ENCODE results near the gene DAB1. TPM values are rescaled to one million over a fixed set of nuclear protein-coding genes. Genes with fewer than 3 reads are reported as not detected.

The DAB1 gene
- total RNA-seq, 3 donors from 2014 or later: 0.61 to 2.0 (median 0.92) TPM

DNA sequence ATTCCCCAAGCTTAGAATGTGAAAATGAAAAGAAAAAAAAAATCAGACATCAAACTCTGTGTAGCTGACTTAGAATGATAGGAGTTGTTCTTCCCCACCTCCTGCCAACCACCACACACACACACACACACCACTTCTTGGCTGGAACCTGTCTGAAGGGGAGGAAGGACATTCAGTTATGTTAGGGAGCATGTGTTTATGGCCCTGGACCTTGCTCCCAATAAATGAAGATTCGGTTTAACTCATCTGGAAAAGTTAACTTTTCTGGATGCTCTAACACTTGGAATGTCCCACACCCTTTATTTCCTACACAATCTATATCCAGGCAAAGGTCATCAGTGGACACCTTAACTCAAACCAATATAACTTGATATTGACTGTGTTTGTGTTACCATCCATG, 112.4 kb downstream of the DAB1 start:
- DNase-seq (peak in 2 of 3 donors; percentile 21 to 52), ATAC-seq (peak; percentile 85)
- H3K9me3 ChIP-seq: no peaks in the 10 kb centered on the region
- no peak overlapping the region for H3K4me3 ChIP-seq
- TF ChIP-seq CTCF (IDR thresholded peaks at IDR 0.05): no peak
- no peaks in the 10 kb centered on the region for H3K36me3 ChIP-seq (ENCODE audit: low read depth)
- intact Hi-C loops (cut with DNase I, micrococcal nuclease): no loop called here
- H3K4me1 ChIP-seq (ENCODE audit: low read depth): no peaks in the 10 kb centered on the region

GRCh38 chr1:57311006-57311405, 112.9 kb downstream of the DAB1 start:
- TF ChIP-seq CTCF (IDR thresholded peaks at IDR 0.05): no peak
- Histone ChIP-seq H3K36me3 (ENCODE audit: low read depth) (no peaks in the 10 kb centered on the region), H3K9me3 (no peaks in the 10 kb centered on the region), H3K4me1 (ENCODE audit: low read depth) (no peaks in the 10 kb centered on the region), H3K4me3 (no peak overlapping the region)
- ATAC-seq (peak; percentile 74), DNase-seq (peak in 1 of 3 donors; percentile 11)
- intact Hi-C loops (cut with DNase I, micrococcal nuclease): no loop called here

- intact Hi-C loops (cut with DNase I, micrococcal nuclease): no loop called here
- Histone ChIP-seq H3K9me3 (no peaks in the 10 kb centered on the region), H3K36me3 (ENCODE audit: low read depth) (no peaks in the 10 kb centered on the region), H3K4me3 (no peak overlapping the region), H3K4me1 (ENCODE audit: low read depth) (no peaks in the 10 kb centered on the region)
- DNase-seq (no peak), ATAC-seq (no peak)
- TF ChIP-seq CTCF (IDR thresholded peaks at IDR 0.05): no peak
Observed at GRCh38 chr1:57309630-57310029, 114.2 kb downstream of the DAB1 start.

DNA sequence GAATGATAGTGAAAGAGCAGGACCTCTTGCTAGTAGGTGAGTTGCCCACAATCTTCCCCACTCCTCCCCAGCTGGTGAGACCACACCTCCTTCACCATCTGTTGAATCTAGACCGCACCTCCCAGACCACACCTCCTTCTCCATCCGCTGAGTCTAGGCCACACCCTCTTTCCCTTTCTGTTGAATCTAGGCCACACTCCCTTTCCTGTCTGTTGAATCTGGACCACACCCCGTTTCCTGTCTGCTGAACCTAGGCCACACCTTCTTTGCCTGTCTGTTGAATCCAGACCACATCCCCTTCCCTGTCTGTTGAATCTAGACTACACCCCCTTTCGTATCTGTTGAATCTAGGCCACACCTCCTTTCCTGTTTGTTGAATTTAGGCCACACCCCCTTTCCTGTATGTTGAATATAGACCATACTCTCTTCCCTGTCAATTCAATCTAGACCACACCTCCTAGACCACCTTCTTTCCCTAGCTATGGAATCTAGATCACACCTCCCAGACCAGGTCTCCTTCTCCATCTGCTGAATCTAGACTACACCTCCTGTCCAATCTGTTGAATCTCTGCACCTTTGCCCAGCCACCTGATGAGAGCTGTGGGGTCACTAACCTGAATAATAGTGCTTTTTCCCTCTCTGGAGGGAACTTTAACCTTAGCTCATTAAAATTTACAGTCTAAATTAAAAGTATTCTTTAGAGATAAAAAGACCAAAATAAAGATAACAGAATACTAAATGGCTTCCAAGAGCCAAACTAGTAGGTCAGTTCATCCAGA, 116.3 kb downstream of the DAB1 start:
- H3K36me3 ChIP-seq (ENCODE audit: low read depth): no peaks in the 10 kb centered on the region
- H3K9me3 ChIP-seq: no peaks in the 10 kb centered on the region
- peak; percentile 85 for ATAC-seq
- peak; percentile 32 to 52 (median 46) for DNase-seq
- TF ChIP-seq CTCF (IDR thresholded peaks at IDR 0.05): no peak
- no peak overlapping the region for H3K4me3 ChIP-seq
- H3K4me1 ChIP-seq (ENCODE audit: low read depth): no peaks in the 10 kb centered on the region
- intact Hi-C loops (cut with DNase I, micrococcal nuclease): no loop called here

DNA sequence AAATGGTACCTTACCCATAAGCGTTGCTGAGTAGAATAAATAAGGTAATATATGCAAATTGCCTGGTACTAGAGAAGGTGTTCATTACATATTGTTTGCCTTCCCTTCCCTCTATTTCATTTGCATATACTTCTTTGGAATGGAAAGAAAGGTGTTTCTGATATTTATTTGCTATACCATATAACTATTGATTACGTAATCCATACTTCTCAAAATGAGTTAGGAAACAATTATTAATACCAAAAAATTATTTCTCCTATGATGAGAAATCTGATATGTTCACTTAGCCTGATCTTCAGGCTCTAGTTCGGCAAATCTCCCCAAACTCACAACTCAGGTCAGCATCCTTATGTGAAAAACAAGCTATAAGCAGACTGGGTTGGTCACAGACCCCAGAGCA, 119.3 kb downstream of the DAB1 start:
- H3K36me3 ChIP-seq (ENCODE audit: low read depth): no peaks in the 10 kb centered on the region
- no peaks in the 10 kb centered on the region for H3K4me1 ChIP-seq (ENCODE audit: low read depth)
- intact Hi-C loops (cut with DNase I, micrococcal nuclease): no loop called here
- ATAC-seq: no peak
- no peak overlapping the region for H3K4me3 ChIP-seq
- DNase-seq: no peak
- TF ChIP-seq CTCF (IDR thresholded peaks at IDR 0.05): no peak
- no peaks in the 10 kb centered on the region for H3K9me3 ChIP-seq
